Endodermal cell (in vitro differentiated cells): ENCODE results near the gene DERL3. TPM values are rescaled to one million over a fixed set of nuclear protein-coding genes. Genes with fewer than 3 reads are reported as not detected.

Experiments
- DNase-seq: peaks from one replicate; pipeline ENCODE4 v3.0.0-alpha.2; 2017
- H3K27ac ChIP-seq: 2 replicates; pipeline ENCODE4 v1.5.1; 2013; ENCODE audit warnings: mild to moderate bottlenecking, low read depth, low read length, moderate library complexity
- H3K27me3 ChIP-seq: 2 replicates; pipeline ENCODE4 v1.6.1; 2013; ENCODE audit warnings: mild to moderate bottlenecking, low read length, moderate library complexity; ENCODE audit not compliant: insufficient read depth, control insufficient read depth, poor library complexity, severe bottlenecking
- H3K36me3 ChIP-seq: 2 replicates; pipeline ENCODE4 v1.7.0; 2013; ENCODE audit warnings: mild to moderate bottlenecking, low read length, moderate library complexity; ENCODE audit not compliant: control insufficient read depth, insufficient read depth
- H3K4me1 ChIP-seq: one replicate; pipeline ENCODE4 v1.7.0; 2013; ENCODE audit warnings: low read length; ENCODE audit not compliant: control insufficient read depth, insufficient read depth
- H3K4me3 ChIP-seq: 2 replicates; pipeline ENCODE4 v1.5.1; 2013; ENCODE audit warnings: mild to moderate bottlenecking, low read length, moderate library complexity
- H3K9ac ChIP-seq: 2 replicates; pipeline ENCODE4 v1.6.1; 2013; ENCODE audit warnings: mild to moderate bottlenecking, low read length, moderate library complexity; ENCODE audit not compliant: poor library complexity, severe bottlenecking; ENCODE audit errors: extremely low read depth
- H3K9me3 ChIP-seq: 2 replicates; pipeline ENCODE4 v1.6.1; 2013; ENCODE audit warnings: mild to moderate bottlenecking, low read length, moderate library complexity; ENCODE audit not compliant: control insufficient read depth
- H3K27ac Mint-ChIP-seq: 2 replicates; pipeline ENCODE4 v1.8.0; 2020; ENCODE audit warnings: mixed read lengths
- H3K27me3 Mint-ChIP-seq: 2 replicates; pipeline ENCODE4 v1.8.0; 2021; ENCODE audit warnings: mild to moderate bottlenecking, mixed read lengths; ENCODE audit not compliant: insufficient read depth
- H3K36me3 Mint-ChIP-seq: 2 replicates; pipeline ENCODE4 v1.8.0; 2020; ENCODE audit warnings: low read depth, mixed read lengths
- H3K4me1 Mint-ChIP-seq: 2 replicates; pipeline ENCODE4 v1.8.0; 2020; ENCODE audit warnings: mixed read lengths
- H3K4me3 Mint-ChIP-seq: 2 replicates; pipeline ENCODE4 v1.8.0; 2020; ENCODE audit warnings: mild to moderate bottlenecking, moderate library complexity, mixed read lengths
- H3K9me3 Mint-ChIP-seq: 2 replicates; pipeline ENCODE4 v1.8.0; 2020; ENCODE audit warnings: mild to moderate bottlenecking, mixed read lengths
- WGBS, 2 experiments: methylation state at CpG; one replicate each; pipeline versions ENCODE4 v1.1.5 to v1.1.7; 2013; ENCODE audit warnings: missing lambda C conversion rate in 2 of 2, mixed read lengths in 1 of 2; ENCODE audit not compliant: insufficient coverage in 1 of 2, insufficient read length in 1 of 2; 5-methylcytosine and 5-hydroxymethylcytosine counted together
- total RNA-seq, 2 donors: library from RNA; stranded (reverse); fragmentation: NEBNext Ultra II Directional in 1 of 2; extraction: Animal tissue kit (Norgen Biotek cat#: 25700) in 1 of 2; gene quantifications; 2 replicates in 1 of 2; 3 replicates in 1 of 2; pipeline ENCODE4 v1.2.1, GENCODE V29; 2021
- TF ChIP-seq, protein P1 (sequence below): fragments of 200-600 bp; sonication (generic); conservative IDR thresholded peaks from 2 replicates; pipeline ENCODE4 v1.5.0; 2021; ENCODE audit warnings: antibody characterized with exemption, mild to moderate bottlenecking

DERL3 gene
- total RNA-seq, 2 donors from 2014 or later, result 6.3 to 7.6 TPM

- WGBS, 2 experiments, result 89 to 94% methylated on average over 8 to 20 of the region's 20 CpGs
- Histone ChIP-seq H3K4me3 (no peak overlapping the region), H3K36me3 (peaks cover 5% of the 10 kb centered on the region), H3K4me1 (no peaks in the 10 kb centered on the region), H3K9me3 (no peaks in the 10 kb centered on the region), H3K9ac (no peak overlapping the region), H3K27me3 (no peaks in the 10 kb centered on the region), H3K27ac (no peak overlapping the region)
- H3K9me3 Mint-ChIP-seq, result no peaks in the 10 kb centered on the region
- H3K27me3 Mint-ChIP-seq, result no peaks in the 10 kb centered on the region
- TF ChIP-seq, protein P1, sequence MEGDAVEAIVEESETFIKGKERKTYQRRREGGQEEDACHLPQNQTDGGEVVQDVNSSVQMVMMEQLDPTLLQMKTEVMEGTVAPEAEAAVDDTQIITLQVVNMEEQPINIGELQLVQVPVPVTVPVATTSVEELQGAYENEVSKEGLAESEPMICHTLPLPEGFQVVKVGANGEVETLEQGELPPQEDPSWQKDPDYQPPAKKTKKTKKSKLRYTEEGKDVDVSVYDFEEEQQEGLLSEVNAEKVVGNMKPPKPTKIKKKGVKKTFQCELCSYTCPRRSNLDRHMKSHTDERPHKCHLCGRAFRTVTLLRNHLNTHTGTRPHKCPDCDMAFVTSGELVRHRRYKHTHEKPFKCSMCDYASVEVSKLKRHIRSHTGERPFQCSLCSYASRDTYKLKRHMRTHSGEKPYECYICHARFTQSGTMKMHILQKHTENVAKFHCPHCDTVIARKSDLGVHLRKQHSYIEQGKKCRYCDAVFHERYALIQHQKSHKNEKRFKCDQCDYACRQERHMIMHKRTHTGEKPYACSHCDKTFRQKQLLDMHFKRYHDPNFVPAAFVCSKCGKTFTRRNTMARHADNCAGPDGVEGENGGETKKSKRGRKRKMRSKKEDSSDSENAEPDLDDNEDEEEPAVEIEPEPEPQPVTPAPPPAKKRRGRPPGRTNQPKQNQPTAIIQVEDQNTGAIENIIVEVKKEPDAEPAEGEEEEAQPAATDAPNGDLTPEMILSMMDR, result no peak
- DNase-seq, result no peak
- H3K36me3 Mint-ChIP-seq, result peaks cover 17% of the 10 kb centered on the region
- no peaks in the 10 kb centered on the region for H3K4me1 Mint-ChIP-seq
- H3K4me3 Mint-ChIP-seq, result no peak overlapping the region
- no peak overlapping the region for H3K27ac Mint-ChIP-seq
Observed at GRCh38 chr22:23882370-23882769, 43.6 kb upstream of the DERL3 start.

DNA sequence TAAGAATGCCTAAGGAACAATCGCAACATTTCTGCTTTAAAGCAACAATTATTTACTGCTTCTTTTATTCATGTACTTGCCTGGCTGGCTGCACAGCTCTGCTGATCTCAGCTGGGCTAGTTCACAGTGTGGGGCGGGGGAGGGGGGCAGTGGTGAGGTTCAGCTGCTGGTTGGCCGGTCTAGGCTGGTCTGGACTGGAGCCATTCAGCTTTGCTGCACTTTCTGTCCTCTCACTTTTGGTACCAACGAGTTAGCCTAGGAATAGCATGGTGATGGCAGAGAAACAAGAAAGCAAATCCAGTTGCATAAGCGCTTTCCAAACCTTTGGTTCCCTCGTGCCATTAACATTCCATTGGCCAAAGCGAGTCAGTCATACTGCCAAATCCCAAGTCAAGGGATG, 39.4 kb upstream of the DERL3 start:
- H3K27me3 ChIP-seq, result no peaks in the 10 kb centered on the region
- Mint-ChIP-seq H3K4me3 (no peak overlapping the region), H3K27me3 (no peaks in the 10 kb centered on the region), H3K27ac (no peak overlapping the region), H3K4me1 (no peaks in the 10 kb centered on the region), H3K9me3 (no peaks in the 10 kb centered on the region), H3K36me3 (peaks cover 15% of the 10 kb centered on the region)
- H3K4me1 ChIP-seq, result no peaks in the 10 kb centered on the region
- peaks cover 17% of the 10 kb centered on the region for H3K36me3 ChIP-seq
- no peaks in the 10 kb centered on the region for H3K9me3 ChIP-seq
- H3K9ac ChIP-seq, result no peak overlapping the region
- TF ChIP-seq, protein P1, result no peak
- WGBS, 2 experiments, result 89 to 100% methylated on average over 4 to 7 of the region's 7 CpGs
- H3K27ac ChIP-seq, result no peak overlapping the region
- no peak overlapping the region for H3K4me3 ChIP-seq
- no peak for DNase-seq

GRCh38 chr22:23877566-23877965, 38.8 kb upstream of the DERL3 start:
- Histone ChIP-seq H3K36me3 (peaks cover 17% of the 10 kb centered on the region), H3K4me1 (no peaks in the 10 kb centered on the region), H3K27me3 (no peaks in the 10 kb centered on the region), H3K4me3 (no peak overlapping the region), H3K27ac (no peak overlapping the region), H3K9me3 (no peaks in the 10 kb centered on the region), H3K9ac (no peak overlapping the region)
- TF ChIP-seq, protein P1, result no peak
- WGBS, 2 experiments, result 93 to 97% methylated on average over 8 of the region's 8 CpGs
- Mint-ChIP-seq H3K27me3 (no peaks in the 10 kb centered on the region), H3K4me3 (no peak overlapping the region), H3K27ac (no peak overlapping the region), H3K9me3 (no peaks in the 10 kb centered on the region), H3K36me3 (peaks cover 15% of the 10 kb centered on the region), H3K4me1 (no peaks in the 10 kb centered on the region)
- DNase-seq, result no peak
